Measurements from ENCODE around the gene SERGEF.

Gene SERGEF

DNA sequence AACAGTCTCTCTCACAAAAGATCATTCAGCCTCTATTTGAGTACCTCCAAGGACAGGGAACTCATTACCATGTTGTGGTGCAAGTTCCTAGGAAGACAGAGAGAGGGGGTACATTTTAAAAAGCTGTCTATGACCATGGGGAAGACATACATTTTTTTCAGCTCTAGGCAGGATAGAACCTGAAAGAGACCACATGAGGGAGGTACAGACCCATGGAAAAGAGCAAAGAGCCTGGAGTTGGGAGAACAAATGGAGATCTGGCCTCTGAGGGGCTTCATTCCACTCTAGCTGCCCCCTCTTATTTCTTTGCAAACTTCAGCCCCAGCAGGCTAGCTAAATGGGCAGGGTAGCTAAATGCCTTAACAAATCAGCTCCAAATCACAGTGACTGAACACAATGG, 241.9 kb downstream of the SERGEF start:
- POLR2A ChIA-PET: no interaction called here
- no peak for DNase-seq (ENCODE audit: low read depth, low spot score)
- CTCF ChIA-PET: interaction anchor here (1.0 to 6.0 kb wide), 5 partner anchors 10 to 209 kb away, joined by 3 to 53 read pairs (median 4); no protein-coding TSS in a partner anchor
- TF ChIP-seq, protein P1, sequence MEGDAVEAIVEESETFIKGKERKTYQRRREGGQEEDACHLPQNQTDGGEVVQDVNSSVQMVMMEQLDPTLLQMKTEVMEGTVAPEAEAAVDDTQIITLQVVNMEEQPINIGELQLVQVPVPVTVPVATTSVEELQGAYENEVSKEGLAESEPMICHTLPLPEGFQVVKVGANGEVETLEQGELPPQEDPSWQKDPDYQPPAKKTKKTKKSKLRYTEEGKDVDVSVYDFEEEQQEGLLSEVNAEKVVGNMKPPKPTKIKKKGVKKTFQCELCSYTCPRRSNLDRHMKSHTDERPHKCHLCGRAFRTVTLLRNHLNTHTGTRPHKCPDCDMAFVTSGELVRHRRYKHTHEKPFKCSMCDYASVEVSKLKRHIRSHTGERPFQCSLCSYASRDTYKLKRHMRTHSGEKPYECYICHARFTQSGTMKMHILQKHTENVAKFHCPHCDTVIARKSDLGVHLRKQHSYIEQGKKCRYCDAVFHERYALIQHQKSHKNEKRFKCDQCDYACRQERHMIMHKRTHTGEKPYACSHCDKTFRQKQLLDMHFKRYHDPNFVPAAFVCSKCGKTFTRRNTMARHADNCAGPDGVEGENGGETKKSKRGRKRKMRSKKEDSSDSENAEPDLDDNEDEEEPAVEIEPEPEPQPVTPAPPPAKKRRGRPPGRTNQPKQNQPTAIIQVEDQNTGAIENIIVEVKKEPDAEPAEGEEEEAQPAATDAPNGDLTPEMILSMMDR (IDR thresholded peaks at IDR 0.05; ENCODE audit: insufficient read depth, low read length, missing control alignments): no peak
- H3K4me3 ChIP-seq (ENCODE audit: low read depth, low read length): no peak overlapping the region

DNA sequence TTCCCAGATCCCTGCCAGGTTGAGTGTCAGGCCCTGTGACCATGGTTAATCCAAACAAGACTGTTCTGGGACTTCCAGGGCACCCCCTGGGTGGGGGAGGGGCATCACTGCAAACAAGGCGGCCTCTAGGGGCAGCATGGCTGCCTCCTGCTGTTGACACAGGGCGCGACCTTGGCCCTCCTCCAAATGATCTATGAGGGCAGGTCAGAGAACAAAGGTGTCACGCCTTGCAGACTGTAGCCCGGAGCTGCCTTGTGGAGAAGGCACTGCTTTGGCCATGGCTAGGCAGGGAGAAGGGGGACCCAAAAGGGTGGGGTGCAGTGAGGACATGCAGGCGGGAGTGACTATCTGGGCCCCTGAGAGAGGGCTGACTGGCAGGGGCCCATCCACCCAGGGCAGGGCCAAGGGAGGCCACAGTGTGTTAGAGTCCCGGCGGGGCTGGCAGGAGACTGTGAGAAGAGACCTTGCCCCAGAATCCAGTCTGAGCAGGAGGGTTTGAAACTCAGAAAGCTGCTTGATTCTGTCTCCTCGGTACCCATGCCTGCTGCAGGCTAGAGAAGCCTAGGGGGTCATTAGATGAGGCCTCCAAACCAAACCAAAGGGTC, 242.7 kb downstream of the SERGEF start:
- no peak overlapping the region for H3K4me3 ChIP-seq (ENCODE audit: low read depth, low read length)
- TF ChIP-seq, protein P1 (IDR thresholded peaks at IDR 0.05; ENCODE audit: insufficient read depth, low read length, missing control alignments): no peak
- no peak for DNase-seq (ENCODE audit: low read depth, low spot score)
- CTCF ChIA-PET: interaction anchor here (1.0 to 6.0 kb wide), 5 partner anchors 10 to 210 kb away, joined by 3 to 53 read pairs (median 4); no protein-coding TSS in a partner anchor
- POLR2A ChIA-PET: no interaction called here

DNA sequence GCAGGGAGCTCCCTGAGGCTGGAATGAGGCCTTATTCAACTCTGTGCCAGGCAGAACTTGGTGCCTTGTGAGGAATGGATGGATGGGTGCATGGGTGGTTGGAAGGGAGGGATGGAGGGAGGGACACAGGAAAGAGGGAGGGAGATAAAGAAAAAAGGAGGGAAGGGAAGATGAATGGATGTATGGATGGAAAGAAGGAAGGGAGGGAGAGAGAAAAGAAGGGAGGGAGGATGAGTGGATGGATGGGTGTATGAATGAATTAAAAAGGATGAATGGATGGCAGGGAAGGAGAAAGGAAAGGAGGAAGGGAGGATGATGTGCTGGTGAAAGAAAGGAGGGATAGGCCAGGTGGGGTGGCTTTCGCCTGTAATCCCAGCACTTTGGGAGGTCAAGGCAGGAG, 243.6 kb downstream of the SERGEF start:
- POLR2A ChIA-PET: no interaction called here

DNA sequence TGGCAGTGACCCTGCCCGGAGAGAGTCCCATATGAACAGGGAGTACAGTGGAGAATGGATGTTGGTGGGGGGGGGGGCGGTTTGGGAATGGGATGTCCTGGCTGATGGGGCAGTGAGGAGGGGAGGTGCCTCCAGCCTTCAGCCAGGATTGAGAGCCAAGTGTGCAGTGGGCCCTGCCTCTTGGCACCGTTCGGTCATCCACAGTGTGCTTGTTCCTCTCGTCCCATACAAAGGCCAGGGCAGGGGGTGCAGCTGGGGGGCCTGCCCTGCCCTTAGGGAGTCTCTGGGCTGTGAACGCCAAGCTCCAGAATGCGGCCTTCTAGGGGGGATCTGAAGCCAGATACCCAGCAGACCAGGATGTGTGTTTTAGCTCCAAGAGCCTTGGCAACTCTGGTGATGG, 244.3 kb downstream of the SERGEF start:
- no peak for DNase-seq (ENCODE audit: low read depth, low spot score)
- no peak overlapping the region for H3K4me3 ChIP-seq (ENCODE audit: low read depth, low read length)
- CTCF ChIA-PET: interaction anchor here (0.7 to 6.0 kb wide), 4 partner anchors 13 to 211 kb away, joined by 3 to 53 read pairs (median 4); no protein-coding TSS in a partner anchor
- TF ChIP-seq, protein P1 (IDR thresholded peaks at IDR 0.05; ENCODE audit: insufficient read depth, low read length, missing control alignments): no peak
- POLR2A ChIA-PET: no interaction called here

More for the DNA sequence above, 243.6 kb downstream of the SERGEF start:
- H3K4me3 ChIP-seq (ENCODE audit: low read depth, low read length): no peak overlapping the region
- TF ChIP-seq, protein P1 (IDR thresholded peaks at IDR 0.05; ENCODE audit: insufficient read depth, low read length, missing control alignments): no peak
- CTCF ChIA-PET: interaction anchor here (0.7 to 6.0 kb wide), 4 partner anchors 13 to 210 kb away, joined by 3 to 53 read pairs (median 8); no protein-coding TSS in a partner anchor
- DNase-seq (ENCODE audit: low read depth, low spot score): no peak

DNA sequence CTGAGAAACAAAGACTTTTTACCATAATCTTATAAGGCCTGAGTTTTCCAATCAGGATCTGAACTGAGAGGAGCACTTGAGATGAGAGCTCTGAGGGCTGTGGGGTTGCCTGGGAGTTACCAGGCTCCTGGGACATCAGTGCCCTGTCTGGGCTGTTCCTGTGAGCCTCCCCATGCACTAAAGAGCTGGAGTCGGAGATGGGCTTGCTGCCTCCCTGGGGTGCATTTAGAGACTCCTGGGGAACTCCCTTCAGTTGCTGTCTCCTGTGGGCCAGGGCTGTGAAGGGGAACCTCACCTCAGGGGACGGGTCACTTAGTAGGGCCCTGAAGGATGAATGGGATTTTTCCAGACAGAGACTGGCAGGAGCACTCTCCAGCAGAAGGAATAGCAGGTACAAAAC, 244.9 kb downstream of the SERGEF start:
- DNase-seq (ENCODE audit: low read depth, low spot score): no peak
- no peak overlapping the region for H3K4me3 ChIP-seq (ENCODE audit: low read depth, low read length)
- ChIA-PET POLR2A (no interaction called here), CTCF (interaction anchor here (1.1 to 6.0 kb wide), 2 partner anchors 37 to 212 kb away, joined by 5 to 53 read pairs; no protein-coding TSS in a partner anchor)
- TF ChIP-seq, protein P1 (IDR thresholded peaks at IDR 0.05; ENCODE audit: insufficient read depth, low read length, missing control alignments): no peak

DNA sequence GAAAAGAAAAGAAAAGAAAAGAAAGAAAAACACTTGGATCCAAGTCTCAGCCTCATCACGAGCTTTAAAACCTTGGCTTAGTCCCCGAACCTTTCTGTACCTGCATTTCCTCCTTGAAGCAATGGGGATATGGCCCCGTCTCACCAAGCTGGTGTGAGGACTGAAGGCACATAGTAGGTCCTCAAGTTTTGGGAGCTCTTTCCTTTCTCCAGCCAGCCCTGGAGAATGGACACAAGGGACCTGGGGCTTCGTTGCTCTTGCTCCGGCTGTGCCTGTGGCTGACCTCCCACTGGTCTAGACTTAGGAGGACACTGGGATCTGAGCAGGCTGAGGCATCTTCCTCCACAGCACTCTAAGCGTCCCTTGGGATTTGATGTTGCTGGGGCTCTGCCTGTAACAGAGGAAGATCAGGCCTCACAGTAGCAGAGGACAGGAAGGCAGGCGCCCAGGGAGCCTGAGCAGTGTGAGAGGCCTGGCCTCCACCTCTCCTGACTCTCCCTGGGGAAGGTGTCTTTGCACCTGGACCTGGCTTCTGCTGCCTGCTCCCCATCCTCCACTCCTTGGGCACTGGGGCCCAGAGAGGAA, 245.5 kb downstream of the SERGEF start:
- CTCF ChIA-PET: interaction anchor here (0.7 to 6.0 kb wide), 3 partner anchors 20 to 212 kb away, joined by 3 to 53 read pairs (median 3); no protein-coding TSS in a partner anchor
- POLR2A ChIA-PET: no interaction called here
- TF ChIP-seq, protein P1 (IDR thresholded peaks at IDR 0.05; ENCODE audit: insufficient read depth, low read length, missing control alignments): no peak
- no peak overlapping the region for H3K4me3 ChIP-seq (ENCODE audit: low read depth, low read length)
- no peak for DNase-seq (ENCODE audit: low read depth, low spot score)

All from AG04449 (cell line).